ENCODE measurements around the gene RAB1B. TPM values are rescaled to one million over a fixed set of nuclear protein-coding genes. Genes with fewer than 3 reads are reported as not detected.

RAB1B gene
- total RNA-seq, 1 donor from 2014 or later: 120 TPM

GRCh38 chr11:66230156-66230555 is 38.3 kb upstream of the RAB1B start:
- FAIRE-seq: no peak
- Histone ChIP-seq H3K4me2 (ENCODE audit: low read length) (no peak overlapping the region), H3K4me1 (ENCODE audit: insufficient read depth, low read length) (no peaks in the 10 kb centered on the region), H3K9ac (ENCODE audit: low read length) (no peak overlapping the region), H4K20me1 (ENCODE audit: insufficient read depth, low read length) (no peaks in the 10 kb centered on the region), H3K4me3 (ENCODE audit: insufficient read depth, low read depth, low read length) (no peak overlapping the region), H3K36me3 (ENCODE audit: insufficient read depth, low read length) (peaks cover 24% of the 10 kb centered on the region), H3K79me2 (ENCODE audit: insufficient read depth, low read length) (no peaks in the 10 kb centered on the region), H2AFZ (ENCODE audit: low read depth, low read length) (no peak overlapping the region), H3K27ac (ENCODE audit: low read depth, low read length) (no peak overlapping the region), H3K27me3 (ENCODE audit: insufficient read depth, low read length) (no peaks in the 10 kb centered on the region), H3K9me3 (ENCODE audit: insufficient read depth, low read depth, low read length) (no peaks in the 10 kb centered on the region)
- H3K36me3 Mint-ChIP-seq (ENCODE audit: low read depth, unreplicated experiment): peaks cover 33% of the 10 kb centered on the region
- H3K27me3 Mint-ChIP-seq (ENCODE audit: low read depth, unreplicated experiment): peaks cover 2% of the 10 kb centered on the region
- H3K9me3 Mint-ChIP-seq (ENCODE audit: unreplicated experiment): no peaks in the 10 kb centered on the region
- no peak for DNase-seq (ENCODE audit: low read depth)
- no peak overlapping the region for H3K4me3 Mint-ChIP-seq (ENCODE audit: unreplicated experiment)
- no peak overlapping the region for H3K27ac Mint-ChIP-seq (ENCODE audit: unreplicated experiment)
- no peaks in the 10 kb centered on the region for H3K4me1 Mint-ChIP-seq (ENCODE audit: low read depth, unreplicated experiment)
- TF ChIP-seq CTCF (IDR thresholded peaks at IDR 0.05; ENCODE audit: insufficient read depth, low read depth, low read length): no peak
- no peak for TF ChIP-seq EZH2 (IDR thresholded peaks at IDR 0.05; ENCODE audit: insufficient read depth, low read length)

- Mint-ChIP-seq H3K27me3 (ENCODE audit: low read depth, unreplicated experiment) (peaks cover 2% of the 10 kb centered on the region), H3K36me3 (ENCODE audit: low read depth, unreplicated experiment) (peaks cover 37% of the 10 kb centered on the region), H3K4me1 (ENCODE audit: low read depth, unreplicated experiment) (no peaks in the 10 kb centered on the region), H3K4me3 (ENCODE audit: unreplicated experiment) (no peak overlapping the region), H3K27ac (ENCODE audit: unreplicated experiment) (no peak overlapping the region), H3K9me3 (ENCODE audit: unreplicated experiment) (no peaks in the 10 kb centered on the region)
- Histone ChIP-seq H3K36me3 (ENCODE audit: insufficient read depth, low read length) (peaks cover 24% of the 10 kb centered on the region), H3K4me1 (ENCODE audit: insufficient read depth, low read length) (no peaks in the 10 kb centered on the region), H2AFZ (ENCODE audit: low read depth, low read length) (no peak overlapping the region), H3K9me3 (ENCODE audit: insufficient read depth, low read depth, low read length) (no peaks in the 10 kb centered on the region), H3K9ac (ENCODE audit: low read length) (no peak overlapping the region), H3K79me2 (ENCODE audit: insufficient read depth, low read length) (no peaks in the 10 kb centered on the region), H3K27me3 (ENCODE audit: insufficient read depth, low read length) (no peaks in the 10 kb centered on the region), H3K4me3 (ENCODE audit: insufficient read depth, low read depth, low read length) (no peak overlapping the region), H3K27ac (ENCODE audit: low read depth, low read length) (no peak overlapping the region), H4K20me1 (ENCODE audit: insufficient read depth, low read length) (no peaks in the 10 kb centered on the region), H3K4me2 (ENCODE audit: low read length) (no peak overlapping the region)
- DNase-seq (ENCODE audit: low read depth) (no peak), FAIRE-seq (no peak)
- TF ChIP-seq EZH2 (IDR thresholded peaks at IDR 0.05; ENCODE audit: insufficient read depth, low read length): no peak
- TF ChIP-seq CTCF (IDR thresholded peaks at IDR 0.05; ENCODE audit: insufficient read depth, low read depth, low read length): no peak
Measured at GRCh38 chr11:66230978-66231377, 37.5 kb upstream of the RAB1B start.

GRCh38 chr11:66231561-66231960 is 36.9 kb upstream of the RAB1B start:
- DNase-seq (ENCODE audit: low read depth): no peak
- no peak for TF ChIP-seq EZH2 (IDR thresholded peaks at IDR 0.05; ENCODE audit: insufficient read depth, low read length)
- no peak for TF ChIP-seq CTCF (IDR thresholded peaks at IDR 0.05; ENCODE audit: insufficient read depth, low read depth, low read length)
- Mint-ChIP-seq H3K4me3 (ENCODE audit: unreplicated experiment) (no peak overlapping the region), H3K27me3 (ENCODE audit: low read depth, unreplicated experiment) (peaks cover 2% of the 10 kb centered on the region), H3K27ac (ENCODE audit: unreplicated experiment) (no peak overlapping the region), H3K4me1 (ENCODE audit: low read depth, unreplicated experiment) (no peaks in the 10 kb centered on the region), H3K36me3 (ENCODE audit: low read depth, unreplicated experiment) (peaks cover 35% of the 10 kb centered on the region), H3K9me3 (ENCODE audit: unreplicated experiment) (no peaks in the 10 kb centered on the region)
- Histone ChIP-seq H3K36me3 (ENCODE audit: insufficient read depth, low read length) (peaks cover 24% of the 10 kb centered on the region), H3K4me3 (ENCODE audit: insufficient read depth, low read depth, low read length) (no peak overlapping the region), H3K27me3 (ENCODE audit: insufficient read depth, low read length) (no peaks in the 10 kb centered on the region), H3K4me2 (ENCODE audit: low read length) (no peak overlapping the region), H3K4me1 (ENCODE audit: insufficient read depth, low read length) (no peaks in the 10 kb centered on the region), H3K9me3 (ENCODE audit: insufficient read depth, low read depth, low read length) (no peaks in the 10 kb centered on the region), H4K20me1 (ENCODE audit: insufficient read depth, low read length) (no peaks in the 10 kb centered on the region), H3K9ac (ENCODE audit: low read length) (no peak overlapping the region), H3K27ac (ENCODE audit: low read depth, low read length) (no peak overlapping the region), H3K79me2 (ENCODE audit: insufficient read depth, low read length) (no peaks in the 10 kb centered on the region), H2AFZ (ENCODE audit: low read depth, low read length) (no peak overlapping the region)
- no peak for FAIRE-seq

Measured in astrocyte (in vitro differentiated cells and primary cell).